Cardiac muscle cell (in vitro differentiated cells and primary cell): ENCODE data around the gene VPS9D1. TPM values are rescaled to one million over a fixed set of nuclear protein-coding genes. Genes with fewer than 3 reads are reported as not detected.
"Not testable (repeated sequence)": the region's sequence is repeated elsewhere in the genome, so short reads cannot be mapped to it uniquely, and the experiment has no call there.

Source experiments
- DNase-seq, 2 donors: peaks; one replicate each; pipeline versions ENCODE4 v3.0.0 to v3.0.0-alpha.2; 2010 to 2017; ENCODE audit warnings: low read depth in 1 of 2, low spot score in 1 of 2
- H3K27ac ChIP-seq: fragments of 200-600 bp; sonication (generic); 2 replicates; pipeline ENCODE4 v1.5.1; 2016
- H3K27me3 ChIP-seq: fragments of 200-600 bp; sonication (generic); 2 replicates; pipeline ENCODE4 v1.6.0; 2016; ENCODE audit warnings: control low read depth
- H3K36me3 ChIP-seq: fragments of 200-600 bp; sonication (generic); 2 replicates; pipeline ENCODE4 v1.5.1; 2016; ENCODE audit warnings: control low read depth
- H3K4me1 ChIP-seq: fragments of 200-600 bp; sonication (generic); 2 replicates; pipeline ENCODE4 v1.8.1; 2017; ENCODE audit warnings: low read depth, mild to moderate bottlenecking, mixed run types
- H3K4me3 ChIP-seq: fragments of 200-600 bp; sonication (generic); 2 replicates; pipeline ENCODE4 v1.5.1; 2016; ENCODE audit warnings: mild to moderate bottlenecking
- H3K9me3 ChIP-seq: fragments of 200-600 bp; sonication (generic); 2 replicates; pipeline ENCODE4 v1.5.1; 2017; ENCODE audit warnings: low read depth, mild to moderate bottlenecking, control low read depth
- CTCF ChIP-seq: IDR thresholded peaks from 2 replicates; pipeline ENCODE4 v1.5.1; 2012; ENCODE audit warnings: low read depth, mild to moderate bottlenecking, low read length
- polyA plus RNA-seq: library from polyadenylated mRNA; unstranded; fragments of >200 nt; fragmentation: Nextera tagmentation; extraction: Ambion mirVana; gene quantifications from 2 replicates; pipeline ENCODE4 v1.2.1, GENCODE V29; 2016
- total RNA-seq: library from RNA; depleted of rRNA; stranded (reverse); fragments of >200 nt; gene quantifications from 2 replicates; pipeline ENCODE4 v1.2.3, GENCODE V29; 2016

VPS9D1 gene
- total and polyA plus RNA-seq, 2 experiments from 2014 or later = 21.3 to 22.3 TPM

GRCh38 chr16:89696670-89697128 is 24.0 kb downstream of the VPS9D1 start:
- DNase-seq = no peak
- TF ChIP-seq CTCF = no peak
- Histone ChIP-seq H3K36me3 (peaks cover 8% of the 10 kb centered on the region), H3K9me3 (no peaks in the 10 kb centered on the region), H3K4me3 (no peak overlapping the region), H3K4me1 (peaks cover 8% of the 10 kb centered on the region), H3K27ac (no peak overlapping the region), H3K27me3 (no peaks in the 10 kb centered on the region)

- Histone ChIP-seq H3K4me3 (no peak overlapping the region), H3K4me1 (peaks cover 8% of the 10 kb centered on the region), H3K27ac (no peak overlapping the region), H3K9me3 (no peaks in the 10 kb centered on the region), H3K27me3 (no peaks in the 10 kb centered on the region), H3K36me3 (peaks cover 8% of the 10 kb centered on the region)
- no peak for TF ChIP-seq CTCF
- DNase-seq = no peak
Measured at GRCh38 chr16:89695875-89696669, 24.6 kb downstream of the VPS9D1 start.

GRCh38 chr16:89695086-89695874 is 25.4 kb downstream of the VPS9D1 start:
- H3K9me3 ChIP-seq = no peaks in the 10 kb centered on the region
- no peak overlapping the region for H3K4me3 ChIP-seq
- H3K27me3 ChIP-seq = no peaks in the 10 kb centered on the region
- DNase-seq = no peak
- no peak overlapping the region for H3K27ac ChIP-seq
- peaks cover 8% of the 10 kb centered on the region for H3K36me3 ChIP-seq
- no peak for TF ChIP-seq CTCF
- peaks cover 5% of the 10 kb centered on the region for H3K4me1 ChIP-seq

- not testable (repeated sequence) for H3K4me1 ChIP-seq, DNase-seq, H3K4me3 ChIP-seq, H3K36me3 ChIP-seq, H3K27ac ChIP-seq, H3K9me3 ChIP-seq, H3K27me3 ChIP-seq
Measured at GRCh38 chr16:89694784-89695085, 26.0 kb downstream of the VPS9D1 start.

- H3K9me3 ChIP-seq = no peaks in the 10 kb centered on the region
- no peaks in the 10 kb centered on the region for H3K27me3 ChIP-seq
- no peak overlapping the region for H3K4me3 ChIP-seq
- no peak for DNase-seq
- peaks cover 8% of the 10 kb centered on the region for H3K36me3 ChIP-seq
- H3K4me1 ChIP-seq = no peaks in the 10 kb centered on the region
- no peak overlapping the region for H3K27ac ChIP-seq
- no peak for TF ChIP-seq CTCF
Measured at GRCh38 chr16:89693931-89694783, 26.5 kb downstream of the VPS9D1 start.
